Thymus (tissue), 11 donors: ENCODE measurements around the gene PCK1. TPM values are rescaled to one million over a fixed set of nuclear protein-coding genes. Genes with fewer than 3 reads are reported as not detected.

Experiments
- DNase-seq, 9 donors: peaks; one replicate each; pipeline ENCODE4 v3.0.0-alpha.2; 2013; ENCODE audit warnings: low spot score in 9 of 9, low read depth in 6 of 9, missing footprints in 1 of 9
- H3K27ac ChIP-seq, 2 donors: one replicate each; pipeline ENCODE4 v1.5.1; 2013; ENCODE audit warnings: control low read depth in 1 of 2, low read depth in 1 of 2, low read length in 1 of 2, mild to moderate bottlenecking in 1 of 2, moderate library complexity in 1 of 2
- H3K27me3 ChIP-seq, 2 donors: one replicate each; pipeline ENCODE4 v1.5.1; 2013; ENCODE audit warnings: low read length in 1 of 2; ENCODE audit not compliant: control insufficient read depth in 2 of 2, insufficient read depth in 1 of 2
- H3K36me3 ChIP-seq, 2 donors: one replicate each; pipeline ENCODE4 v1.5.1; 2013; ENCODE audit warnings: low read length in 1 of 2, mild to moderate bottlenecking in 1 of 2, moderate library complexity in 1 of 2; ENCODE audit not compliant: control insufficient read depth in 2 of 2, insufficient read depth in 2 of 2
- H3K4me1 ChIP-seq, 2 donors: one replicate each; pipeline ENCODE4 v1.5.1; 2013; ENCODE audit warnings: low read length in 2 of 2; ENCODE audit not compliant: control insufficient read depth in 2 of 2, insufficient read depth in 2 of 2
- H3K4me3 ChIP-seq, 2 donors: one replicate each; pipeline ENCODE4 v1.5.1; 2013; ENCODE audit warnings: low read length in 2 of 2, control low read depth in 1 of 2, mild to moderate bottlenecking in 1 of 2
- H3K9me3 ChIP-seq, 2 donors: one replicate each; pipeline ENCODE4 v1.5.1; 2013; ENCODE audit warnings: low read length in 1 of 2, mild to moderate bottlenecking in 1 of 2; ENCODE audit not compliant: control insufficient read depth in 2 of 2, insufficient read depth in 1 of 2
- WGBS: extraction: QIAGEN DNeasy Blood & Tissue Kit; methylation state at CpG from one replicate; pipeline ENCODE4 v1.1.7; 2013; 5-methylcytosine and 5-hydroxymethylcytosine counted together
- polyA plus RNA-seq: library from polyadenylated mRNA; stranded (reverse); fragments of 200-250 nt; gene quantifications from one replicate; pipeline ENCODE4 v1.2.3, GENCODE V29; 2013
- total RNA-seq: library from RNA; stranded (reverse); fragments of 120-200 nt; gene quantifications from one replicate; pipeline ENCODE4 v1.2.4, GENCODE V29; 2013
- donor health status: healthy.

PCK1 gene
- total and polyA plus RNA-seq, 2 donors: 0.19 to 0.30 TPM

- 95% methylated on average over 43 of the region's 43 CpGs for WGBS
- Histone ChIP-seq H3K27me3 (no peaks in the 10 kb centered on the region), H3K9me3 (no peaks in the 10 kb centered on the region), H3K27ac (no peak within 1 kb of the TSS), H3K36me3 (no peaks in the 10 kb centered on the region), H3K4me3 (no peak within 1 kb of the TSS), H3K4me1 (no peaks in the 10 kb centered on the region)
- no peak for DNase-seq
These were observed 36.3 kb upstream of the PCK1 start, which contains the start of gene CTCFL for GRCh38 chr20:57524511-57525176. CTCFL (minus strand) TSS chr20:57525140; CDS start chr20:57524205, 935 bp downstream.

GRCh38 chr20:57525328-57526086, 35.4 kb upstream of the PCK1 start:
- H3K4me1 ChIP-seq: no peaks in the 10 kb centered on the region
- H3K9me3 ChIP-seq: no peaks in the 10 kb centered on the region
- no peak for DNase-seq
- 62% methylated on average over 10 of the region's 10 CpGs for WGBS
- H3K4me3 ChIP-seq: no peak overlapping the region
- no peaks in the 10 kb centered on the region for H3K27me3 ChIP-seq
- H3K36me3 ChIP-seq: no peaks in the 10 kb centered on the region
- H3K27ac ChIP-seq: no peak overlapping the region

GRCh38 chr20:57526087-57526884, 34.6 kb upstream of the PCK1 start:
- 84% methylated on average over 17 of the region's 17 CpGs for WGBS
- no peaks in the 10 kb centered on the region for H3K27me3 ChIP-seq
- H3K27ac ChIP-seq: no peak overlapping the region
- no peaks in the 10 kb centered on the region for H3K36me3 ChIP-seq
- no peak overlapping the region for H3K4me3 ChIP-seq
- H3K9me3 ChIP-seq: no peaks in the 10 kb centered on the region
- no peak for DNase-seq
- no peaks in the 10 kb centered on the region for H3K4me1 ChIP-seq

GRCh38 chr20:57526885-57527460, 33.9 kb upstream of the PCK1 start:
- no peak overlapping the region for H3K27ac ChIP-seq
- no peak overlapping the region for H3K4me3 ChIP-seq
- no peaks in the 10 kb centered on the region for H3K4me1 ChIP-seq
- no peak for DNase-seq
- WGBS: 75% methylated on average over 19 of the region's 19 CpGs
- H3K9me3 ChIP-seq: no peaks in the 10 kb centered on the region
- no peaks in the 10 kb centered on the region for H3K36me3 ChIP-seq
- H3K27me3 ChIP-seq: no peaks in the 10 kb centered on the region

GRCh38 chr20:57527728-57528127, 33.2 kb upstream of the PCK1 start:
- Histone ChIP-seq H3K4me3 (no peak overlapping the region), H3K36me3 (no peaks in the 10 kb centered on the region), H3K9me3 (no peaks in the 10 kb centered on the region), H3K27me3 (peaks cover 0 to 2% of the 10 kb centered on the region in 2 donors), H3K27ac (no peak overlapping the region), H3K4me1 (no peaks in the 10 kb centered on the region)
- no peak for DNase-seq
- WGBS: 82% methylated on average over 6 of the region's 6 CpGs

- Histone ChIP-seq H3K4me1 (no peaks in the 10 kb centered on the region), H3K36me3 (no peaks in the 10 kb centered on the region), H3K27me3 (peaks cover 0 to 2% of the 10 kb centered on the region in 2 donors), H3K9me3 (no peaks in the 10 kb centered on the region), H3K27ac (no peak overlapping the region), H3K4me3 (no peak overlapping the region)
- DNase-seq: no peak
- WGBS: 97% methylated on average over 4 of the region's 4 CpGs
These were observed 32.8 kb upstream of the PCK1 start for GRCh38 chr20:57528148-57528547.

GRCh38 chr20:57529160-57529585, 31.7 kb upstream of the PCK1 start:
- 94% methylated on average over 8 of the region's 8 CpGs for WGBS
- no peaks in the 10 kb centered on the region for H3K4me1 ChIP-seq
- no peak overlapping the region for H3K27ac ChIP-seq
- peaks cover 0 to 2% of the 10 kb centered on the region in 2 donors for H3K27me3 ChIP-seq
- H3K4me3 ChIP-seq: no peak overlapping the region
- no peaks in the 10 kb centered on the region for H3K36me3 ChIP-seq
- H3K9me3 ChIP-seq: no peaks in the 10 kb centered on the region
- DNase-seq: no peak

- Histone ChIP-seq H3K4me1 (no peaks in the 10 kb centered on the region), H3K27me3 (peaks cover 0 to 2% of the 10 kb centered on the region in 2 donors), H3K36me3 (no peaks in the 10 kb centered on the region), H3K27ac (no peak overlapping the region), H3K4me3 (no peak overlapping the region), H3K9me3 (no peaks in the 10 kb centered on the region)
- WGBS: 96% methylated on average over 3 of the region's 3 CpGs
- DNase-seq: no peak
These were observed 31.1 kb upstream of the PCK1 start for GRCh38 chr20:57529810-57530209.
